ENCODE data around the gene PIGT.

GRCh38 chr20:45404438-45404837, 11.5 kb upstream of the PIGT start:
- TF ChIP-seq, protein P1, sequence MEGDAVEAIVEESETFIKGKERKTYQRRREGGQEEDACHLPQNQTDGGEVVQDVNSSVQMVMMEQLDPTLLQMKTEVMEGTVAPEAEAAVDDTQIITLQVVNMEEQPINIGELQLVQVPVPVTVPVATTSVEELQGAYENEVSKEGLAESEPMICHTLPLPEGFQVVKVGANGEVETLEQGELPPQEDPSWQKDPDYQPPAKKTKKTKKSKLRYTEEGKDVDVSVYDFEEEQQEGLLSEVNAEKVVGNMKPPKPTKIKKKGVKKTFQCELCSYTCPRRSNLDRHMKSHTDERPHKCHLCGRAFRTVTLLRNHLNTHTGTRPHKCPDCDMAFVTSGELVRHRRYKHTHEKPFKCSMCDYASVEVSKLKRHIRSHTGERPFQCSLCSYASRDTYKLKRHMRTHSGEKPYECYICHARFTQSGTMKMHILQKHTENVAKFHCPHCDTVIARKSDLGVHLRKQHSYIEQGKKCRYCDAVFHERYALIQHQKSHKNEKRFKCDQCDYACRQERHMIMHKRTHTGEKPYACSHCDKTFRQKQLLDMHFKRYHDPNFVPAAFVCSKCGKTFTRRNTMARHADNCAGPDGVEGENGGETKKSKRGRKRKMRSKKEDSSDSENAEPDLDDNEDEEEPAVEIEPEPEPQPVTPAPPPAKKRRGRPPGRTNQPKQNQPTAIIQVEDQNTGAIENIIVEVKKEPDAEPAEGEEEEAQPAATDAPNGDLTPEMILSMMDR (IDR thresholded peaks at IDR 0.05) = no peak
- TF ChIP-seq EP300 (IDR thresholded peaks at IDR 0.05) = no peak
- no peak for TF ChIP-seq POLR2A (IDR thresholded peaks at IDR 0.05)
- no peak for TF ChIP-seq POLR2AphosphoS5 (IDR thresholded peaks at IDR 0.05)
